GM12878 (cell line): ENCODE data around the gene PLXNA2. TPM values are rescaled to one million over a fixed set of nuclear protein-coding genes. Genes with fewer than 3 reads are reported as not detected.

Experiments used
- ATAC-seq: fragments of 200-7000 bp; cut with Tn5 transposase; 3 replicates; pipeline ENCODE4 v1.9.1; 2020; ENCODE audit warnings: mild to moderate bottlenecking, moderate library complexity
- BruUV-seq: library from RNA; stranded (reverse); fragments of 400-500 nt; replicated peaks from 2 replicates; lab custom pipeline; 2021; lab: Mats Ljungman, UMichigan
- CTCF ChIA-PET: fragments of 300-600 bp; sonication (Branson Sonifier 250); formaldehyde crosslinking; extraction: SDS; loops from one replicate; lab custom pipeline; 2021; ENCODE audit warnings: inconsistent platforms; lab: Yijun Ruan, JAX
- POLR2A ChIA-PET: fragments of 350-600 bp; formaldehyde crosslinking; extraction: SDS; loops from one replicate; lab custom pipeline; 2021; ENCODE audit warnings: inconsistent platforms; lab: Charles Lee
- RAD21 ChIA-PET: fragments of 300-600 bp; sonication (Branson Sonifier 250); formaldehyde crosslinking; loops from one replicate; lab custom pipeline; 2023; ENCODE audit warnings: antibody characterized with exemption; ENCODE audit not compliant: unreplicated experiment; lab: Charles Lee
- SMC1A ChIA-PET: fragments of 300-600 bp; sonication (Branson Sonifier 250); formaldehyde crosslinking; loops from one replicate; lab custom pipeline; 2023; ENCODE audit not compliant: unreplicated experiment, uncharacterized antibody; lab: Charles Lee
- DNase-seq: peaks from one replicate; pipeline ENCODE4 v3.0.0-alpha.2; 2011; ENCODE audit warnings: low read depth, low spot score
- FAIRE-seq: peaks from 3 replicates; lab custom pipeline; 2011; peaks lifted over from hg19 to GRCh38; lab: Jason Lieb, UNC
- H2AFZ ChIP-seq: 2 replicates; pipeline ENCODE4 v1.6.0; 2011; ENCODE audit warnings: low read depth, low read length, control low read depth; ENCODE audit not compliant: control insufficient read depth
- H3K27ac ChIP-seq: 2 replicates; pipeline ENCODE4 v1.5.1; 2011; ENCODE audit warnings: control low read depth; ENCODE audit not compliant: control insufficient read depth, insufficient read depth
- H3K27me3 ChIP-seq, 2 experiments: replicated peaks in 1 of 2; 2 replicates each; pipeline versions ENCODE4 v1.6.0 to v1.6.1; 2011; ENCODE audit warnings: low read length in 1 of 2; ENCODE audit not compliant: control insufficient read depth in 2 of 2, insufficient read depth in 2 of 2
- H3K36me3 ChIP-seq, 2 experiments: 2 replicates each; pipeline ENCODE4 v1.5.1; 2011; ENCODE audit warnings: low read length in 1 of 2; ENCODE audit not compliant: control insufficient read depth in 2 of 2, insufficient read depth in 2 of 2
- H3K4me1 ChIP-seq: 2 replicates; pipeline ENCODE4 v1.6.1; 2011; ENCODE audit warnings: mild to moderate bottlenecking, low read length, moderate library complexity, mixed read lengths; ENCODE audit not compliant: control insufficient read depth, insufficient read depth
- H3K4me2 ChIP-seq: 2 replicates; pipeline ENCODE4 v1.6.0; 2011; ENCODE audit warnings: control low read depth; ENCODE audit not compliant: control insufficient read depth, insufficient read depth
- H3K4me3 ChIP-seq: fragments of 200-600 bp; sonication (generic); 2 replicates; pipeline ENCODE4 v1.5.1; 2016
- H3K79me2 ChIP-seq: 2 replicates; pipeline ENCODE4 v1.6.0; 2011; ENCODE audit warnings: low read length; ENCODE audit not compliant: control insufficient read depth, insufficient read depth
- H3K9ac ChIP-seq: 2 replicates; pipeline ENCODE4 v1.8.0; 2011; ENCODE audit warnings: low read length, control low read depth, mixed read lengths; ENCODE audit not compliant: control insufficient read depth, insufficient read depth
- H3K9me3 ChIP-seq: replicated peaks from 3 replicates; pipeline ENCODE4 v1.5.1; 2011; ENCODE audit warnings: mild to moderate bottlenecking, low read length; ENCODE audit not compliant: control insufficient read depth, insufficient read depth
- H4K20me1 ChIP-seq: 2 replicates; pipeline ENCODE4 v1.6.0; 2011; ENCODE audit not compliant: control insufficient read depth, insufficient read depth
- BACH1 ChIP-seq: fragments of 450-650 bp; IDR thresholded peaks from 2 replicates; pipeline ENCODE4 v1.6.1; 2017; ENCODE audit warnings: mild to moderate bottlenecking, borderline replicate concordance
- CUX1 ChIP-seq: IDR thresholded peaks from 2 replicates; pipeline ENCODE4 v1.6.1; 2012; ENCODE audit warnings: improper control_type of control experiment, low read depth, low read length; ENCODE audit not compliant: insufficient replicate concordance
- ESRRA ChIP-seq: IDR thresholded peaks from 2 replicates; pipeline ENCODE4 v1.6.1; 2012; ENCODE audit warnings: mild to moderate bottlenecking, low read length, improper control_type of control experiment
- HDAC6 ChIP-seq: fragments of 200-600 bp; sonication (generic); IDR thresholded peaks from one replicate; pipeline ENCODE4 v1.8.0; 2017; ENCODE audit warnings: antibody characterized with exemption; ENCODE audit not compliant: unreplicated experiment
- IKZF2 ChIP-seq, 2 experiments: fragments of 450-650 bp; IDR thresholded peaks; 2 replicates each; pipeline ENCODE4 v1.6.1; 2017; ENCODE audit warnings: mild to moderate bottlenecking in 2 of 2, moderate library complexity in 2 of 2
- MEF2A ChIP-seq: IDR thresholded peaks from 2 replicates; pipeline ENCODE4 v1.6.1; 2011; ENCODE audit warnings: low read depth, mild to moderate bottlenecking, low read length, moderate library complexity; ENCODE audit not compliant: insufficient read depth
- MTA2 ChIP-seq: fragments of 450-650 bp; IDR thresholded peaks from 2 replicates; pipeline ENCODE4 v1.6.1; 2016; ENCODE audit warnings: low read depth, mild to moderate bottlenecking, moderate library complexity
- MYC ChIP-seq: IDR thresholded peaks from 2 replicates; pipeline ENCODE4 v1.6.1; 2011; ENCODE audit warnings: mild to moderate bottlenecking, low read length, moderate library complexity, inconsistent platforms; ENCODE audit not compliant: insufficient read depth, insufficient replicate concordance, insufficient read length, severe bottlenecking
- NRF1 ChIP-seq: conservative IDR thresholded peaks from 2 replicates; pipeline ENCODE4 v1.6.1; 2011; ENCODE audit warnings: mild to moderate bottlenecking, low read depth, low read length, improper control_type of control experiment
- PML ChIP-seq: IDR thresholded peaks from 2 replicates; pipeline ENCODE4 v1.6.1; 2012; ENCODE audit warnings: low read length, inconsistent platforms
- POLR2AphosphoS2 ChIP-seq: IDR thresholded peaks from 2 replicates; pipeline ENCODE4 v1.6.1; 2011; ENCODE audit warnings: low read depth, mild to moderate bottlenecking, low read length, improper control_type of control experiment, moderate library complexity
- SIN3A ChIP-seq: IDR thresholded peaks from 2 replicates; pipeline ENCODE4 v1.6.1; 2012; ENCODE audit warnings: low read depth, low read length, improper control_type of control experiment
- SMAD5 ChIP-seq: IDR thresholded peaks from 2 replicates; pipeline ENCODE4 v1.6.1; 2016; ENCODE audit warnings: antibody characterized with exemption, low read depth
- WRNIP1 ChIP-seq: IDR thresholded peaks from 2 replicates; pipeline ENCODE4 v1.6.1; 2011; ENCODE audit warnings: low read depth, low read length, improper control_type of control experiment, borderline replicate concordance
- ZNF622 ChIP-seq: fragments of 450-650 bp; IDR thresholded peaks from 2 replicates; pipeline ENCODE4 v1.6.1; 2017; ENCODE audit warnings: mild to moderate bottlenecking, inconsistent platforms
- WGBS: methylation state at CpG from one replicate; pipeline ENCODE4 v1.1.6; 2016; ENCODE audit warnings: low lambda C conversion rate; ENCODE audit not compliant: insufficient replicate concordance, insufficient coverage; ENCODE audit errors: missing lambda C conversion rate; 5-methylcytosine and 5-hydroxymethylcytosine counted together
- in situ Hi-C: fragments of 300-500 bp; cut with MboI; formaldehyde crosslinking; loops from 9 replicates; pipeline ENCODE4 v1.14.3; 2018; ENCODE audit warnings: mixed read lengths
- intact Hi-C: fragments of 100-400 bp; cut with micrococcal nuclease; formaldehyde crosslinking; loops from one replicate; pipeline ENCODE4 v1.14.2; 2022; ENCODE audit not compliant: unreplicated experiment
- polyA plus RNA-seq, 11 experiments: library from polyadenylated mRNA; depleted of rRNA in 4 of 11; unstranded in 6 of 11; stranded (reverse) in 5 of 11; fragments of >200 nt; fragmentation: Nextera tagmentation in 4 of 11; fragmentation: Illumina TruSeq in 1 of 11; extraction: Ambion mirVana in 4 of 11; extraction: Trizol in 1 of 11; gene quantifications; 1 replicate in 1 of 11; 2 replicates in 10 of 11; pipeline versions ENCODE4 v1.2.1 to v1.2.3, GENCODE V29; 2011 to 2016; ENCODE audit warnings: inconsistent platforms in 2 of 11, missing spikeins in 2 of 11, low read depth in 1 of 11
- total RNA-seq, 4 experiments: library from RNA; depleted of rRNA in 3 of 4; stranded (reverse); fragments of >200 nt in 3 of 4; fragmentation: Illumina TruSeq in 1 of 4; extraction: Trizol in 1 of 4; gene quantifications; 2 replicates each; pipeline versions ENCODE4 v1.2.1 to v1.2.3, GENCODE V29; 2013 to 2021

The PLXNA2 gene
- total and polyA plus RNA-seq, 10 of the 15 experiments (the other 5 are each of a cell fraction or from before 2014, with no cell fraction given), result under 0.01 to 0.08 (median 0.07) TPM; not detected in 4

- Histone ChIP-seq H3K4me2 (no peak overlapping the region), H3K9ac (no peak overlapping the region), H3K27ac (no peak overlapping the region), H3K27me3 (peaks cover 0 to 3% of the 10 kb centered on the region in 2 experiments; a peak in 3 of 4 replicates), H3K4me3 (no peak overlapping the region), H3K9me3 (no peaks in the 10 kb centered on the region), H4K20me1 (no peaks in the 10 kb centered on the region), H2AFZ (peak overlapping the region; percentile 50), H3K4me1 (no peaks in the 10 kb centered on the region), H3K36me3 (no peaks in the 10 kb centered on the region), H3K79me2 (no peaks in the 10 kb centered on the region)
- TF ChIP-seq ZNF622 (no peak), POLR2AphosphoS2 (no peak), NRF1 (no peak), PML (no peak), IKZF2 (IDR thresholded peaks at IDR 0.05) (no peak), SIN3A (no peak), MYC (no peak), WRNIP1 (no peak), MEF2A (no peak), MTA2 (no peak), ESRRA (no peak), HDAC6 (no peak), CUX1 (no peak), SMAD5 (no peak), BACH1 (no peak)
- ChIA-PET SMC1A (interaction anchor here (1.4 to 2.0 kb wide), 3 partner anchors 8 to 36 kb away, joined by 3 to 11 read pairs (median 6); no protein-coding TSS in a partner anchor), CTCF (interaction anchor here (0.6 to 2.6 kb wide), 7 partner anchors 8 to 134 kb away, joined by 3 to 12 read pairs (median 4); partner anchors contain the start of gene PLXNA2), RAD21 (no interaction called here), POLR2A (no interaction called here)
- in situ Hi-C loops (no loop called here), intact Hi-C loops (no loop called here)
- BruUV-seq, result no TSS peak
- no peak for ATAC-seq
- WGBS, result 0% methylated on average over 3 of the region's 3 CpGs
- DNase-seq, result no peak
- FAIRE-seq, result no peak
These were observed 30.4 kb downstream of the PLXNA2 start for GRCh38 chr1:208213786-208214185.
